ENCODE data around the gene SNRK. TPM values are rescaled to one million over a fixed set of nuclear protein-coding genes. Genes with fewer than 3 reads are reported as not detected.

The SNRK gene
- total RNA-seq, 4 donors from 2014 or later, result 41.9 to 96.0 (median 61.1) TPM

GRCh38 chr3:43362183-43362582 lies 75.8 kb downstream of the SNRK start:
- ATAC-seq (ENCODE audit: low FRiP score) (no peak), DNase-seq (ENCODE audit: low spot score) (no peak)
- TF ChIP-seq, protein P1, sequence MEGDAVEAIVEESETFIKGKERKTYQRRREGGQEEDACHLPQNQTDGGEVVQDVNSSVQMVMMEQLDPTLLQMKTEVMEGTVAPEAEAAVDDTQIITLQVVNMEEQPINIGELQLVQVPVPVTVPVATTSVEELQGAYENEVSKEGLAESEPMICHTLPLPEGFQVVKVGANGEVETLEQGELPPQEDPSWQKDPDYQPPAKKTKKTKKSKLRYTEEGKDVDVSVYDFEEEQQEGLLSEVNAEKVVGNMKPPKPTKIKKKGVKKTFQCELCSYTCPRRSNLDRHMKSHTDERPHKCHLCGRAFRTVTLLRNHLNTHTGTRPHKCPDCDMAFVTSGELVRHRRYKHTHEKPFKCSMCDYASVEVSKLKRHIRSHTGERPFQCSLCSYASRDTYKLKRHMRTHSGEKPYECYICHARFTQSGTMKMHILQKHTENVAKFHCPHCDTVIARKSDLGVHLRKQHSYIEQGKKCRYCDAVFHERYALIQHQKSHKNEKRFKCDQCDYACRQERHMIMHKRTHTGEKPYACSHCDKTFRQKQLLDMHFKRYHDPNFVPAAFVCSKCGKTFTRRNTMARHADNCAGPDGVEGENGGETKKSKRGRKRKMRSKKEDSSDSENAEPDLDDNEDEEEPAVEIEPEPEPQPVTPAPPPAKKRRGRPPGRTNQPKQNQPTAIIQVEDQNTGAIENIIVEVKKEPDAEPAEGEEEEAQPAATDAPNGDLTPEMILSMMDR (IDR thresholded peaks at IDR 0.05), result no peak

DNA sequence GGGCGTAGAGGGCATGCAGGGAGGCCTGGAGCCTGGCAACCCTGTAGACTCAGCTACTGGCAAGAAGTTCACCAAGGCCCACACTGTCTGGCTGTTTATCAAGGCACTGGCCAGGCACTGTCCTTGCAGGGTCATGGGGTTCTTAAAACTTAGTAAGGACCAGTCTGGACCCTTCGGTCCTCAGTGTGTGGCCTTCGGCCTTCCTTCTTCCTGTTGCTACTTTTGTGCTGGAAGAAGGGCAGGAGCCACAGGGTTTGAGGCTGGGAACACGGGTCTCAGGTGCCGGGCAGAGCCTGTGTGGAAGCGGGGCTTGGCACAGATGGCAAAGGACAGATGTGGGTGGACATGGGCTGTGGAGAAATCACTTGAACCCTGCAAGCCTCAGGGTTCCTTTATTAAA lies 76.6 kb downstream of the SNRK start:
- DNase-seq (ENCODE audit: low spot score) (no peak), ATAC-seq (ENCODE audit: low FRiP score) (no peak)
- TF ChIP-seq, protein P1 (IDR thresholded peaks at IDR 0.05), result no peak

- TF ChIP-seq, protein P1 (IDR thresholded peaks at IDR 0.05), result no peak
- DNase-seq (ENCODE audit: low spot score) (no peak), ATAC-seq (ENCODE audit: low FRiP score) (no peak)
These were observed 77.4 kb downstream of the SNRK start for GRCh38 chr3:43363621-43364266.

DNA sequence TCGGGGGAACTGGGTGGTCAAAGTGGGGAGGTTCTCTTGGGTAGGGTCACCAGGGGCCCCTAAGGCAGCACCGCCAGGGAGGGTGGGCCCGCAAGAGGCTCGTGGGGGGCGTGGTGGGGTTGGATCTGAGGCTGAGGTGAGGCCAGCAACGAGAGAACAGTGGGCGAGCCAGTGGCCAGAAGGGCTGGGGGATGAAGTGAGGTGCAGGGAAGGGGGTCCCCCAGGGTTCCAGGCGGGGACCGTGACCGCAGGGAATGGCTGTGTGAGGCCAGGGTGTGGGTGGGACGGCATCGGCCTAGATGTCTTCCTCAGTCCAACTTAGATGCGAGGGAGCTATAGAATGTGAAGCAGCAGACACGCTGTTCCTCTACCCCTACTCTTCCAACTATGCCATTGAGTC lies 78.2 kb downstream of the SNRK start:
- ATAC-seq (ENCODE audit: low FRiP score) (no peak), DNase-seq (ENCODE audit: low spot score) (no peak)
- TF ChIP-seq, protein P1 (IDR thresholded peaks at IDR 0.05), result no peak

DNA sequence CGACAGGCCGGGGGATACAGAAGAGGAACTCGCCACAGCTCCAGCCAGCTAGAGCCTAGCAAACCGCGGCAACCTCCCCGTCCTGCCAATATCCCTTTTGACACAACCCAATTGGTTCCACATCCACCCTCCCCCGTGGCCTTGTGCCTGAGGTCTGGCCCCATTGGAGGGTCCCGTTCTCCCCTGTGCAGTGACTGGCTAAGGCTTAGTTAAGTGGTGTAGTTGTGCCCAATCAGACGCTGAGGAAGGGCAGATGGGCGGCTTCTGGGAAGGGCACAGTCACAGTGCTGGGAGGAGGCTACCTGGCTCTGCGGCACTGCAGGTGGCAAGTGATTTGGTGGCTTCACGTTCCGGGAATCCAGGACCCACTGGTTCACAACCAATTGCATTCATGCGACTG lies 78.6 kb downstream of the SNRK start:
- ATAC-seq (ENCODE audit: low FRiP score) (no peak), DNase-seq (ENCODE audit: low spot score) (no peak)
- TF ChIP-seq, protein P1 (IDR thresholded peaks at IDR 0.05), result no peak

GRCh38 chr3:43365601-43366305 lies 79.4 kb downstream of the SNRK start:
- DNase-seq (ENCODE audit: low spot score), result no peak
- no peak for ATAC-seq (ENCODE audit: low FRiP score)
- TF ChIP-seq, protein P1 (IDR thresholded peaks at IDR 0.05), result no peak

DNA sequence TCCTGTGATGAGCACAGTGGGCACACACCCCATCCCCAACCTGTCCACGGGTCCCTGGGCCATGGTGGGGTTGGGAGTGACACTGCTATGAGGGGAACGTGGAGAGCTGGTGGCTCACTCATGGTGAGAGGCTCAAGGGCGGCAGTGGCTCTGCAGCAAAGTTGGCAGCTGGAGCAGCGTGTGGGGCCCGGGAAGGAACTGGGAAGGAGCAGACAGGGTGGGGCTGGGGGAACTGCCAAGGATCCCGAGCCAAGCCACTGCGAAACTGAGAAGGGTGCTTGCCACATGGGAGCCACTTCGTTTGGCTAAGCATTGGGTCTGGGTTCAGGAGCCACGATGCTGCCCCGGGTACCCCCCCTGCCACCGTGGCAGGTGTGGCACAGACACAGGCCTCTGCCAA lies 80.1 kb downstream of the SNRK start:
- TF ChIP-seq, protein P1 (IDR thresholded peaks at IDR 0.05), result no peak
- ATAC-seq (ENCODE audit: low FRiP score) (no peak), DNase-seq (ENCODE audit: low spot score) (no peak)

Measured in omental fat pad (tissue), 4 donors.